ENCODE data around the gene KRT36. TPM values are rescaled to one million over a fixed set of nuclear protein-coding genes. Genes with fewer than 3 reads are reported as not detected.

Gene KRT36
- total and polyA plus RNA-seq, 12 donors = 0.28 TPM; not detected in 11

DNA sequence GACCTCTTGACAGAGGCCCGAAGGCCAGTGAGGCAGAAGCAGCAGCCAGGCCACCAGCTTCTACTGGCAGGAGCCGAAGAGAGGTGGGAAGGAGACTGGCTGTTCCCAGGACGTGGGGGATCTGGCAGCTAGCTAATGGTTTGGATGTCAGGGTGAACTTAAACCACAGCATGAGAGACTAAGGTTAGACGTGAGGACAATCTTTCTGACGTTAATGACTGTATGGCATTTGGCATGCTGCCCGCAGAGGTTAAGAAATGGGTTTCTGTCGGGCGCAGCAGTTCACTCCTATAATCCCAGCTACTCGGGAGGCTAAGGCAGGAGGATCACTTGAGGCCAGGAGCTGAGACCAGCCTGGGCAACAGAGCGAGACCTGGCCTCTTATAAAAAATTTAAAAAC is 22.0 kb upstream of the KRT36 start:
- intact Hi-C loops (cut with DNase I) = no loop called here
- DNase-seq = no peak
- H3K9me3 ChIP-seq (replicated peaks in 1 of 3) = no peaks in the 10 kb centered on the region
- no peak overlapping the region for H3K27ac ChIP-seq
- no peaks in the 10 kb centered on the region for H3K27me3 ChIP-seq
- WGBS, 4 donors = 74 to 85% (median 75%) methylated on average over 10 of the region's 10 CpGs
- no peaks in the 10 kb centered on the region for H3K36me3 ChIP-seq (replicated peaks in 1 of 2)
- no peaks in the 10 kb centered on the region for H3K4me1 ChIP-seq (replicated peaks in 1 of 2)
- TF ChIP-seq, protein P1, sequence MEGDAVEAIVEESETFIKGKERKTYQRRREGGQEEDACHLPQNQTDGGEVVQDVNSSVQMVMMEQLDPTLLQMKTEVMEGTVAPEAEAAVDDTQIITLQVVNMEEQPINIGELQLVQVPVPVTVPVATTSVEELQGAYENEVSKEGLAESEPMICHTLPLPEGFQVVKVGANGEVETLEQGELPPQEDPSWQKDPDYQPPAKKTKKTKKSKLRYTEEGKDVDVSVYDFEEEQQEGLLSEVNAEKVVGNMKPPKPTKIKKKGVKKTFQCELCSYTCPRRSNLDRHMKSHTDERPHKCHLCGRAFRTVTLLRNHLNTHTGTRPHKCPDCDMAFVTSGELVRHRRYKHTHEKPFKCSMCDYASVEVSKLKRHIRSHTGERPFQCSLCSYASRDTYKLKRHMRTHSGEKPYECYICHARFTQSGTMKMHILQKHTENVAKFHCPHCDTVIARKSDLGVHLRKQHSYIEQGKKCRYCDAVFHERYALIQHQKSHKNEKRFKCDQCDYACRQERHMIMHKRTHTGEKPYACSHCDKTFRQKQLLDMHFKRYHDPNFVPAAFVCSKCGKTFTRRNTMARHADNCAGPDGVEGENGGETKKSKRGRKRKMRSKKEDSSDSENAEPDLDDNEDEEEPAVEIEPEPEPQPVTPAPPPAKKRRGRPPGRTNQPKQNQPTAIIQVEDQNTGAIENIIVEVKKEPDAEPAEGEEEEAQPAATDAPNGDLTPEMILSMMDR (IDR thresholded peaks at IDR 0.05) = no peak
- TF ChIP-seq POLR2A (IDR thresholded peaks at IDR 0.05) = no peak
- no peak overlapping the region for H3K4me3 ChIP-seq

DNA sequence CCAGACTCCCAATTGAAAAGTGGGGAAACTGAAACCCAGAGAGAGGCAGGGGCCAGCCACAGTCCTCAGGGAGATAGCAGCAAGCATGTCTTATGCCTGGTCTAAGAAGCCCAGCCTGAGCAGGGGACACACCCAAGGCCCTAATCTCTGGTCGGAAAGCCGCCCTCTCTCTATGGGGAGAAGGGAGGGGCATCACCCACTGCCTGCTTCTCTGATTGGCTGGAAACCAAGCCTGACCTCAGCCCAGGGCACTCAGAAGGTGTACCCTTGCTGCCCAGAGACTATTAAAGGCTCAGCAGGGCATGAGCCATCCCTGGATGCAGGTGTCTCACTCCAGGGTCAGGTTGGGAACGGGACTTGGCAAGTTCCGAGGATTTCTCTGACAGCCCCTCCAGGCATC is 21.4 kb upstream of the KRT36 start:
- TF ChIP-seq POLR2A (IDR thresholded peaks at IDR 0.05) = no peak
- TF ChIP-seq, protein P1 (IDR thresholded peaks at IDR 0.05) = no peak
- no peak for DNase-seq
- Histone ChIP-seq H3K9me3 (replicated peaks in 1 of 3) (no peaks in the 10 kb centered on the region), H3K27me3 (no peaks in the 10 kb centered on the region), H3K36me3 (replicated peaks in 1 of 2) (no peaks in the 10 kb centered on the region), H3K4me1 (replicated peaks in 1 of 2) (no peaks in the 10 kb centered on the region), H3K27ac (no peak overlapping the region), H3K4me3 (no peak overlapping the region)
- intact Hi-C loops (cut with DNase I) = no loop called here
- 56 to 73% (median 67%) methylated on average over 2 to 4 of the region's 4 CpGs for WGBS, 4 donors

DNA sequence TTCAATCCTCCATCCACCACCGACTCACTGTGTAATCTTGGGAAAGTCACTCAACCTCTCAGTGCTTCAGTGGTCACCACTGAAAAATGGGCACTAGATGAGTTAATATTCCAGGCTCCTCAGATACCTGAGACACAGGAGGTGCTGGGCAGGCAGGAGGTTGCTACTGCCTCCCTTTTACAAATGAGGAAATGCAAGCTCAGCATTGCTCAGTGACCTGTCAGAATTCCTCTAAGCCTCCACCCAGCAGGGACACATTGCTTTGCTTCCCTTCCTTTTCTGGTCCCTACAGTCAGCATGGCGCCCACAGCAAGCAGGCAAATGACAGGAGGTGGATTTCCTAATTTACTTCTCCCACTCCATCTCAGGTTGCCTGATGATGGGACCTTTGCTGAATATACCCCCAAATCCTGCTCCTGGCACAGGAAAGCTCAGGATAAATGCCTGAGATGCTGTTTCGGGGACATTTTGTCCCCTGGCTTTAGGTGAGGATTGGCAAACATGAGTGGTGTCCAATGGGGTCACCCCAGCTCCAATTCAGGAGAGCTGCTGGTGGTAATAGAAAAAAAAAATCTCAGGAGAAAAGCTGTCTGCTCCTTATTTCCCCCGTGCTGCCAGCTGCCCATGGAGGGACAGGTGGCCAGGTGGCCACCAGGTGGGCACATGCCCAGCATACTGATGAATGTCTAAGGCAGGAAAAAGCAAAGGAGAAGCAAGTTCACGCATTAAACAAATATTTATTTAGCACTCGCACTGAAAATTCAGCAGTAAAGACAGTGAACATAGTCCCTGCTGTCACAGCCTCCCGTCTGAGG is 20.7 kb upstream of the KRT36 start:
- no peak for DNase-seq
- no peak overlapping the region for H3K4me3 ChIP-seq
- intact Hi-C loops (cut with DNase I) = no loop called here
- TF ChIP-seq, protein P1 (IDR thresholded peaks at IDR 0.05) = no peak
- TF ChIP-seq POLR2A (IDR thresholded peaks at IDR 0.05) = no peak
- H3K4me1 ChIP-seq (replicated peaks in 1 of 2) = no peaks in the 10 kb centered on the region
- WGBS, 4 donors = 74 to 92% (median 88%) methylated on average over 7 of the region's 7 CpGs
- H3K9me3 ChIP-seq (replicated peaks in 1 of 3) = no peaks in the 10 kb centered on the region
- H3K27me3 ChIP-seq = no peaks in the 10 kb centered on the region
- H3K36me3 ChIP-seq (replicated peaks in 1 of 2) = no peaks in the 10 kb centered on the region
- H3K27ac ChIP-seq = no peak overlapping the region

DNA sequence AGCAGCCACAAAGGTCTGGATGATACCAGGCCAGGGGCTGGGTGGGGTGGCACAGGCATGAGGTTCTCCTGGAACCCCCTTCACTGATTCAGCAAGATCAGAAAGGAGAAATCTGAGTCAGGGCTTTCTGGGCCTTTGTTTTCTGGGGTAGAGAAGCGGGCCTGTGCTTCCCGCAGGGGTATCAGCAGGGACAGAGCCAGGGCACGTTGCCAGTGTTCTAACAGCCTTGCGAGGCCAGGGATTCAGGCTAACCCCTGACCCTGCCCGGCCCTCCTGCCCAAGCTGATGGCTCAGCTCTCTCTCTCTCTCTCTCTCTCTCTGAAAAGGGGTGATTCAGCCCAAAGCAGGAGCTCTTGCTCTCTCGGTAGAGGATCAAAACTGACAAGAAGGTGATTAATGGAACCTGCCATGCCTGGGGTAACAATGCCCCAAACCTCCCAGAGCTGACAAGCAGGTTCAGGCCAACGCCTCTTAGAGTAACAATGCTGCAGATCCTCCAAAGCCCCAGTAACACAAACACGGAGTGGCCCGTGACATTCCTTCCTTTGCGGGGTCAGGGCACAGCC is 17.7 kb upstream of the KRT36 start:
- no peaks in the 10 kb centered on the region for H3K4me1 ChIP-seq (replicated peaks in 1 of 2)
- intact Hi-C loops (cut with DNase I) = no loop called here
- 39 to 60% (median 59%) methylated on average over 7 to 10 of the region's 10 CpGs for WGBS, 4 donors

More for the DNA sequence above, 17.7 kb upstream of the KRT36 start:
- Histone ChIP-seq H3K9me3 (replicated peaks in 1 of 3) (no peaks in the 10 kb centered on the region), H3K36me3 (replicated peaks in 1 of 2) (no peaks in the 10 kb centered on the region), H3K4me3 (no peak overlapping the region), H3K27ac (no peak overlapping the region), H3K27me3 (no peaks in the 10 kb centered on the region)
- TF ChIP-seq, protein P1 (IDR thresholded peaks at IDR 0.05) = no peak
- TF ChIP-seq POLR2A (IDR thresholded peaks at IDR 0.05) = no peak
- DNase-seq = no peak

Measured in adrenal gland (tissue), 12 donors.